ENCODE data around the gene RCAN3.

The RCAN3 gene

DNA sequence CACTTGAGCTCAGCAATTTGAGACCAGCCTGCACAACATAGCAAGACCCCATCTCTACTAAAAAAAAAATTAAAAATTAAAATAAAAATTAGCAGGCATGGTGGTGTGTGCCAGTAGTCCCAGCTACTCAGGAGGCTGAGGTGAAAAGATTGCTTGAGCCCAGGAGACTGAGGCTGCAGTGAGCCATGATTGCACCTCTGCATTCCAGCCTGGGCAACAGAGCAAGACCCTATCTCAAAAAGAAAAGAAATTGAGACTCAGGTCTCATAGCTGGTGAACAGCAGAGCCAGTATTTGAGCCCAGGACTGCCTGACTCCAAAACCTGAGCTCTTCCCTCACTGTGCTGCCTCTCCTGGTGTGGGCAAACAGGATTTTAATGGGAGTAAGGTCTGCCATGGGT lies 28.4 kb upstream of the RCAN3 start:
- Histone ChIP-seq H3F3A (ENCODE audit: insufficient read depth, low read length) (no peaks in the 10 kb centered on the region), H3K4me1 (ENCODE audit: low read length) (no peaks in the 10 kb centered on the region), H3K4me2 (ENCODE audit: low read depth, low read length) (no peak overlapping the region), H4K20me1 (ENCODE audit: insufficient read depth, low read length) (no peaks in the 10 kb centered on the region), H3K79me2 (ENCODE audit: low read length) (no peaks in the 10 kb centered on the region), H3K36me3 (replicated peaks; ENCODE audit: insufficient read depth, low read length) (no peaks in the 10 kb centered on the region), H3K9me3 (replicated peaks; ENCODE audit: insufficient read depth, low read length) (no peaks in the 10 kb centered on the region), H3K27ac (ENCODE audit: low read length) (no peak overlapping the region), H3K27me3 (replicated peaks; ENCODE audit: insufficient read depth, low read length) (no peaks in the 10 kb centered on the region), H3K9ac (ENCODE audit: low read length) (no peak overlapping the region), H2AFZ (ENCODE audit: low read length) (no peak overlapping the region), H3K4me3 (ENCODE audit: low read length) (no peak overlapping the region), H3K9me2 (replicated peaks; ENCODE audit: insufficient read depth, low read length) (no peaks in the 10 kb centered on the region)
- DNase-seq: no peak
- TF ChIP-seq EZH2 (optimal IDR thresholded peaks at IDR 0.05; ENCODE audit: low read depth, low read length) (no peak), EZH2phosphoT487 (IDR thresholded peaks at IDR 0.05; ENCODE audit: low read length) (no peak)
- TF ChIP-seq, protein P1, sequence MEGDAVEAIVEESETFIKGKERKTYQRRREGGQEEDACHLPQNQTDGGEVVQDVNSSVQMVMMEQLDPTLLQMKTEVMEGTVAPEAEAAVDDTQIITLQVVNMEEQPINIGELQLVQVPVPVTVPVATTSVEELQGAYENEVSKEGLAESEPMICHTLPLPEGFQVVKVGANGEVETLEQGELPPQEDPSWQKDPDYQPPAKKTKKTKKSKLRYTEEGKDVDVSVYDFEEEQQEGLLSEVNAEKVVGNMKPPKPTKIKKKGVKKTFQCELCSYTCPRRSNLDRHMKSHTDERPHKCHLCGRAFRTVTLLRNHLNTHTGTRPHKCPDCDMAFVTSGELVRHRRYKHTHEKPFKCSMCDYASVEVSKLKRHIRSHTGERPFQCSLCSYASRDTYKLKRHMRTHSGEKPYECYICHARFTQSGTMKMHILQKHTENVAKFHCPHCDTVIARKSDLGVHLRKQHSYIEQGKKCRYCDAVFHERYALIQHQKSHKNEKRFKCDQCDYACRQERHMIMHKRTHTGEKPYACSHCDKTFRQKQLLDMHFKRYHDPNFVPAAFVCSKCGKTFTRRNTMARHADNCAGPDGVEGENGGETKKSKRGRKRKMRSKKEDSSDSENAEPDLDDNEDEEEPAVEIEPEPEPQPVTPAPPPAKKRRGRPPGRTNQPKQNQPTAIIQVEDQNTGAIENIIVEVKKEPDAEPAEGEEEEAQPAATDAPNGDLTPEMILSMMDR (IDR thresholded peaks at IDR 0.05; ENCODE audit: low read length): no peak

DNA sequence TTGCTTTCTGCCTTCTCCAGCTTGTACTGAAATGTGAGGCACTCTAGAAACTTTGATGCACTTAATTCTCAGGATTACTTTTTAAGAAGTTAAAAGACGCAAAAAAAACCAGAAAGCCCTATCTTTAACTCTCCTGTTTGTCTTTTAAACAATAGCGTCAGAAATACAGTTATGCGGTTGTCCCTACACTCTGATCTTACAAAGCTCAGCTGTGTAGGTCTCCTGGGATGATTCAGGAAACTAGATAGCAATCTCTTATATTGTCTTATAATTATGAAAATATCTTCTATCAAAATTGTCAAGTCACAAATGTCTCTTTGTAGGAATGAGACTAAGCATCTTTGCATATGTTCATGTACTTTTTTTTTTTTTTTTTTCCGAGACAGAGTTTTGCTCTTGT lies 26.9 kb upstream of the RCAN3 start:
- H3K9me3 ChIP-seq (replicated peaks; ENCODE audit: insufficient read depth, low read length): no peaks in the 10 kb centered on the region
- no peak overlapping the region for H3K9ac ChIP-seq (ENCODE audit: low read length)
- TF ChIP-seq EZH2phosphoT487 (IDR thresholded peaks at IDR 0.05; ENCODE audit: low read length) (no peak), EZH2 (optimal IDR thresholded peaks at IDR 0.05; ENCODE audit: low read depth, low read length) (no peak)
- TF ChIP-seq, protein P1 (IDR thresholded peaks at IDR 0.05; ENCODE audit: low read length): no peak
- no peaks in the 10 kb centered on the region for H3K36me3 ChIP-seq (replicated peaks; ENCODE audit: insufficient read depth, low read length)
- no peaks in the 10 kb centered on the region for H3K79me2 ChIP-seq (ENCODE audit: low read length)
- H2AFZ ChIP-seq (ENCODE audit: low read length): no peak overlapping the region
- no peak for DNase-seq
- no peak overlapping the region for H3K27ac ChIP-seq (ENCODE audit: low read length)
- no peaks in the 10 kb centered on the region for H3K27me3 ChIP-seq (replicated peaks; ENCODE audit: insufficient read depth, low read length)
- no peaks in the 10 kb centered on the region for H3F3A ChIP-seq (ENCODE audit: insufficient read depth, low read length)
- H3K4me3 ChIP-seq (ENCODE audit: low read length): no peak overlapping the region
- H4K20me1 ChIP-seq (ENCODE audit: insufficient read depth, low read length): no peaks in the 10 kb centered on the region
- no peaks in the 10 kb centered on the region for H3K4me1 ChIP-seq (ENCODE audit: low read length)
- no peaks in the 10 kb centered on the region for H3K9me2 ChIP-seq (replicated peaks; ENCODE audit: insufficient read depth, low read length)
- H3K4me2 ChIP-seq (ENCODE audit: low read depth, low read length): no peak overlapping the region

DNA sequence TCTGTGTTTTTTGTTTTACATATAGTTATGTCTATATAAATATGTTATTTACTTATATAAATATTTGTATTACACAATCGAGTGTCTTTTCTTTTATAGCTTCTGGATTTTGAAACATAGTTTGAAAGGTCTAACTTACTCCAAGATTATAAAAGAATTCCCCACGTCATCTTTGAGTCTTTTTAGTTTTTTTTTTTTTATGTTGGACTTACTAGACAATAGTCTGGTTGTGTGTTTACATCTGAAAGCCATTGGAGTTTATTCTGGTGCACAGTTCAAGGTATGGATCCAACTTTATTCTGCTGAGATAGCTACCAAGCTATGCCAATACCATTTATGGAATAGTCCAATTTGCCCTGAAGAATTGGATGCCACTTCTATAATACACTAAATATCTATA lies 26.1 kb upstream of the RCAN3 start:
- no peak overlapping the region for H2AFZ ChIP-seq (ENCODE audit: low read length)
- H3K9me2 ChIP-seq (replicated peaks; ENCODE audit: insufficient read depth, low read length): no peaks in the 10 kb centered on the region
- H3K4me3 ChIP-seq (ENCODE audit: low read length): no peak overlapping the region
- H3K27ac ChIP-seq (ENCODE audit: low read length): no peak overlapping the region
- H3K9me3 ChIP-seq (replicated peaks; ENCODE audit: insufficient read depth, low read length): no peaks in the 10 kb centered on the region
- no peaks in the 10 kb centered on the region for H4K20me1 ChIP-seq (ENCODE audit: insufficient read depth, low read length)
- no peak overlapping the region for H3K9ac ChIP-seq (ENCODE audit: low read length)
- no peaks in the 10 kb centered on the region for H3K79me2 ChIP-seq (ENCODE audit: low read length)
- H3F3A ChIP-seq (ENCODE audit: insufficient read depth, low read length): no peaks in the 10 kb centered on the region
- H3K4me1 ChIP-seq (ENCODE audit: low read length): peaks cover 4% of the 10 kb centered on the region; the same call in 1 of the 2 replicates
- H3K36me3 ChIP-seq (replicated peaks; ENCODE audit: insufficient read depth, low read length): no peaks in the 10 kb centered on the region
- TF ChIP-seq EZH2phosphoT487 (IDR thresholded peaks at IDR 0.05; ENCODE audit: low read length): no peak
- TF ChIP-seq EZH2 (optimal IDR thresholded peaks at IDR 0.05; ENCODE audit: low read depth, low read length): no peak
- TF ChIP-seq, protein P1 (IDR thresholded peaks at IDR 0.05; ENCODE audit: low read length): no peak
- H3K27me3 ChIP-seq (replicated peaks; ENCODE audit: insufficient read depth, low read length): no peaks in the 10 kb centered on the region
- DNase-seq: no peak
- H3K4me2 ChIP-seq (ENCODE audit: low read depth, low read length): no peak overlapping the region

Data from MM.1S (cell line).